DND-41 (cell line): ENCODE results near the gene PARM1.

Experiments
- ATAC-seq: fragments of 200-7000 bp; cut with Tn5 transposase; 3 replicates; pipeline ENCODE4 v1.9.1; 2021; ENCODE audit warnings: low read depth; ENCODE audit not compliant: insufficient read depth
- DNase-seq: peaks from one replicate; pipeline ENCODE4 v3.0.0-alpha.2; 2020
- H2AFZ ChIP-seq: 2 replicates; pipeline ENCODE4 v1.6.0; 2012; ENCODE audit warnings: low read depth, low read length
- H3K27ac ChIP-seq: 2 replicates; pipeline ENCODE4 v1.5.1; 2012; ENCODE audit warnings: low read length, inconsistent platforms
- H3K27me3 ChIP-seq: fragments of 200-600 bp; sonication (generic); 2 replicates; pipeline ENCODE4 v1.6.0; 2012; ENCODE audit warnings: low read length, mild to moderate bottlenecking, inconsistent platforms; ENCODE audit not compliant: insufficient read depth, poor library complexity
- H3K36me3 ChIP-seq: 2 replicates; pipeline ENCODE4 v1.5.1; 2012; ENCODE audit warnings: low read length, inconsistent platforms; ENCODE audit not compliant: insufficient read depth
- H3K4me1 ChIP-seq: 2 replicates; pipeline ENCODE4 v1.5.1; 2012; ENCODE audit warnings: mild to moderate bottlenecking, low read length; ENCODE audit not compliant: insufficient read depth
- H3K4me2 ChIP-seq: 2 replicates; pipeline ENCODE4 v1.6.0; 2012; ENCODE audit warnings: mild to moderate bottlenecking, moderate library complexity, low read length, inconsistent platforms; ENCODE audit not compliant: insufficient read depth
- H3K4me3 ChIP-seq, 2 experiments: fragments of 200-600 bp in 1 of 2; shearing (Covaris generic) in 1 of 2; 2 replicates each; pipeline ENCODE4 v1.5.1; 2012 to 2016; ENCODE audit warnings: inconsistent platforms in 2 of 2, low read length in 2 of 2, mild to moderate bottlenecking in 2 of 2, low read depth in 1 of 2, moderate library complexity in 1 of 2
- H3K79me2 ChIP-seq: 2 replicates; pipeline ENCODE4 v1.6.0; 2012; ENCODE audit warnings: low read length, inconsistent platforms; ENCODE audit not compliant: insufficient read depth
- H3K9ac ChIP-seq: 2 replicates; pipeline ENCODE4 v1.6.0; 2012; ENCODE audit warnings: low read depth, mild to moderate bottlenecking, inconsistent platforms, low read length, moderate library complexity
- H3K9me3 ChIP-seq: 2 replicates; pipeline ENCODE4 v1.5.1; 2012; ENCODE audit warnings: low read length, moderate library complexity, mild to moderate bottlenecking, inconsistent platforms; ENCODE audit not compliant: insufficient read depth, severe bottlenecking
- H4K20me1 ChIP-seq: 2 replicates; pipeline ENCODE4 v1.6.0; 2012; ENCODE audit warnings: low read length; ENCODE audit not compliant: insufficient read depth
- CTCF ChIP-seq: IDR thresholded peaks from 2 replicates; pipeline ENCODE4 v1.5.1; 2012; ENCODE audit warnings: borderline replicate concordance, low read length, moderate library complexity, mild to moderate bottlenecking; ENCODE audit not compliant: poor library complexity, severe bottlenecking; ENCODE audit errors: extremely low read depth
- EZH2 ChIP-seq: IDR thresholded peaks from 3 replicates; pipeline ENCODE4 v1.6.1; 2012; ENCODE audit warnings: borderline replicate concordance, low read depth, mild to moderate bottlenecking, moderate library complexity, low read length, inconsistent platforms; ENCODE audit not compliant: severe bottlenecking

Gene PARM1

DNA sequence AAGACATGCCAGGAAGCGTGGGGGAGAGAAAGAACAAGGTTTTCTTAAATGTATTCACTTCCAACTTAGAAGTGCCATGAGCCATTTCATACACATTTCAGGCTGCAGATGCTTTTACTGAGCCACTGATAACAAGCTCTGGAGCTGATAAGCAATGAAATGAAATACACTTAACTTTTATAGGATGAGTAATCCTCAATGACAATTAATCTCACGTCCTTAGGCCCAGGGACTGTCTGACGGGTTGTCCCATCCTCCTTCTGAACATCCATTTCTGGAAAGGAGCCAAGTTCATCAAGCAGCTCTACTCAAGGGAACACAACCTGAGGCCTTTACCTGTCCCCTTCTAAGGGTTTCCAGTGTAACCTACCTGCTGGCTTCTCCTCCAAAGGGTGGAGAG is 121.2 kb downstream of the PARM1 start:
- TF ChIP-seq EZH2: no peak
- no peak for TF ChIP-seq CTCF
- Histone ChIP-seq H3K9me3 (no peaks in the 10 kb centered on the region), H3K79me2 (no peaks in the 10 kb centered on the region), H3K4me2 (no peak overlapping the region), H3K36me3 (no peaks in the 10 kb centered on the region), H4K20me1 (no peaks in the 10 kb centered on the region), H3K27ac (no peak overlapping the region), H3K4me3 (no peak overlapping the region), H3K9ac (no peak overlapping the region), H3K27me3 (no peaks in the 10 kb centered on the region), H3K4me1 (no peaks in the 10 kb centered on the region), H2AFZ (no peak overlapping the region)
- ATAC-seq (no peak), DNase-seq (no peak)

- no peaks in the 10 kb centered on the region for H3K9me3 ChIP-seq
- no peaks in the 10 kb centered on the region for H3K4me1 ChIP-seq
- H3K9ac ChIP-seq: no peak overlapping the region
- no peak for TF ChIP-seq EZH2
- no peak for TF ChIP-seq CTCF
- DNase-seq (no peak), ATAC-seq (no peak)
- no peak overlapping the region for H3K27ac ChIP-seq
- no peaks in the 10 kb centered on the region for H3K79me2 ChIP-seq
- no peak overlapping the region for H3K4me3 ChIP-seq
- no peaks in the 10 kb centered on the region for H3K36me3 ChIP-seq
- H3K27me3 ChIP-seq: no peaks in the 10 kb centered on the region
- no peak overlapping the region for H2AFZ ChIP-seq
- no peak overlapping the region for H3K4me2 ChIP-seq
- H4K20me1 ChIP-seq: no peaks in the 10 kb centered on the region
Measured at GRCh38 chr4:75056277-75056676, 123.4 kb downstream of the PARM1 start.

DNA sequence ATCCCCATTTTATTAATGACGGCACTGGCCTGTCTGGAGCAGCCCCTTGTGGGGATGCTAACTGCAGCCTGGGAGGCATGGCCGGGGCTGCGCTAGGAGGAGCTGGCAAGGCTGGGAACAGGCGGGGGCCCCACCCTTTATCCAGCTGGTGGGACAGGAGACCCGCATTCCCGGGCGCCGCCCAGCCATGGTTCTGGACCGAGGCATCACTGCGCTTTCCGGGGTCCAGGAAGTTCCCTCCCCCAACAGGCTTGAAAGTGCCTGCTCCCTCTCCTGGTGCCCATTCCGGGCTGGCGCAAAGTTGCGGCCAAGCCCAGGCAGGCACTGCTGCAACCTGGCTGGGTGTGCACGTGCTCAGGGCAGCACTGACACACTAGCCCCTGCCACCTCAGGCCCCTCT is 124.5 kb downstream of the PARM1 start:
- no peak overlapping the region for H3K4me2 ChIP-seq
- H3K36me3 ChIP-seq: no peaks in the 10 kb centered on the region
- H3K9me3 ChIP-seq: no peaks in the 10 kb centered on the region
- H2AFZ ChIP-seq: no peak overlapping the region
- H3K9ac ChIP-seq: no peak overlapping the region
- H3K27ac ChIP-seq: no peak overlapping the region
- no peak for DNase-seq
- no peak overlapping the region for H3K4me3 ChIP-seq
- H3K4me1 ChIP-seq: no peaks in the 10 kb centered on the region
- no peaks in the 10 kb centered on the region for H4K20me1 ChIP-seq
- no peak for ATAC-seq
- no peaks in the 10 kb centered on the region for H3K27me3 ChIP-seq
- TF ChIP-seq CTCF (no peak), EZH2 (no peak)
- H3K79me2 ChIP-seq: no peaks in the 10 kb centered on the region

DNA sequence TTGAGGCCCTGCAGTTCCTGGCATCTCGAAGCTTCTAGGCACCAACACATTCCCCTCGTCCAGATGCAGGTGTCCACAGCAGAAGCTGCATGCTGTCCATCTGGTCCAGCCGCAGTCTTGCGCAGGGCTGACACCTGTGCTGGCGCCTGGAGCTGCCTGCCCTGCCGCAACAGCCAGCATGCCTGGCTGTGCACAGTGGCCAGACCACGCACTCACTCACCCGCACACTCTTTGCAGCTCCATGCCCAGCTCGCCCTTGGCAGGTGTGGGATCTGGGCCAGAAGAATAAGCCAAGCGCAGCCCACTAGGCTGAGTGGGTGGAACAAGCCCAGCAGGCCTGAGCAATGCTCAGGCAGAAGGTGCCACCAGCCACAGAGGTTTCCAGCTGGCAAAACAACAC is 125.6 kb downstream of the PARM1 start:
- no peak overlapping the region for H3K4me2 ChIP-seq
- no peak overlapping the region for H3K4me3 ChIP-seq
- H3K4me1 ChIP-seq: no peaks in the 10 kb centered on the region
- no peaks in the 10 kb centered on the region for H3K36me3 ChIP-seq
- no peak overlapping the region for H2AFZ ChIP-seq
- no peaks in the 10 kb centered on the region for H4K20me1 ChIP-seq
- H3K27me3 ChIP-seq: no peaks in the 10 kb centered on the region
- ATAC-seq (no peak), DNase-seq (no peak)
- H3K79me2 ChIP-seq: no peaks in the 10 kb centered on the region
- H3K27ac ChIP-seq: no peak overlapping the region
- no peak overlapping the region for H3K9ac ChIP-seq
- TF ChIP-seq CTCF (no peak), EZH2 (no peak)
- no peaks in the 10 kb centered on the region for H3K9me3 ChIP-seq
